H1 (cell line): ENCODE results near the gene GIPR.

Experiments
- CHD1 ChIP-seq: IDR thresholded peaks from 2 replicates; pipeline ENCODE4 v1.6.1; 2012; ENCODE audit warnings: low read depth, low read length, improper control_type of control experiment
- CTCF ChIP-seq, 3 experiments: IDR thresholded peaks; 1 replicate in 2 of 3; 2 replicates in 1 of 3; pipeline versions ENCODE4 v1.5.1 to v1.6.1; 2011; ENCODE audit warnings: low read length in 3 of 3, mild to moderate bottlenecking in 3 of 3, inconsistent platforms in 2 of 3, low read depth in 1 of 3, moderate library complexity in 1 of 3; ENCODE audit not compliant: insufficient read depth in 1 of 3; ENCODE audit errors: control extremely low read depth in 1 of 3
- MAX ChIP-seq: IDR thresholded peaks from 2 replicates; pipeline ENCODE4 v1.6.1; 2012; ENCODE audit warnings: inconsistent platforms
- TEAD4 ChIP-seq: IDR thresholded peaks from 2 replicates; pipeline ENCODE4 v1.6.1; 2012; ENCODE audit warnings: low read depth, low read length, inconsistent platforms, mixed read lengths
- ZNF274 ChIP-seq: IDR thresholded peaks from 2 replicates; pipeline ENCODE4 v1.7.0; 2012; ENCODE audit warnings: low read length, borderline replicate concordance; ENCODE audit errors: extremely low read depth

- TF ChIP-seq CTCF (IDR thresholded peaks at IDR 0.05; ENCODE audit: control extremely low read depth in 1 of 3, insufficient read depth in 1 of 3, low read depth in 1 of 3, low read length in 3 of 3), result no peak
- TF ChIP-seq CHD1, result no peak
- TF ChIP-seq ZNF274, result no peak
- TF ChIP-seq MAX, result no peak
- no peak for TF ChIP-seq TEAD4
These were observed 22.9 kb upstream of the GIPR start for GRCh38 chr19:45645068-45645630.
